IMR-90 (cell line): ENCODE measurements around the gene ZNF423. TPM values are rescaled to one million over a fixed set of nuclear protein-coding genes. Genes with fewer than 3 reads are reported as not detected.

Experiments
- ATAC-seq: fragments of 200-7000 bp; cut with Tn5 transposase; 2 replicates; pipeline ENCODE4 v1.9.1; 2020; ENCODE audit warnings: low read depth, mild to moderate bottlenecking, moderate library complexity
- BruUV-seq: library from RNA; stranded (reverse); fragments of 400-500 nt; replicated peaks from 2 replicates; lab custom pipeline; 2021; lab: Mats Ljungman, UMichigan
- CTCF ChIA-PET: fragments of 300-600 bp; formaldehyde crosslinking; extraction: SDS; loops from one replicate; lab custom pipeline; 2021; ENCODE audit warnings: antibody characterized with exemption; lab: Yijun Ruan, JAX
- POLR2A ChIA-PET: fragments of 300-600 bp; sonication (Branson Sonifier 250); formaldehyde crosslinking; loops from one replicate; lab custom pipeline; 2022; ENCODE audit warnings: antibody characterized with exemption; ENCODE audit not compliant: unreplicated experiment; lab: Charles Lee
- DNase-seq: peaks from one replicate; pipeline ENCODE4 v3.0.0; 2013
- H2AFZ ChIP-seq: replicated peaks from 2 replicates; pipeline ENCODE3; 2013; ENCODE audit warnings: low read length, mild to moderate bottlenecking; ENCODE audit not compliant: poor library complexity
- H2AK5ac ChIP-seq: 2 replicates; pipeline ENCODE4 v1.6.1; 2013; ENCODE audit warnings: low read depth, low read length, inconsistent platforms
- H2AK9ac ChIP-seq: replicated peaks from 2 replicates; pipeline ENCODE3; 2013; ENCODE audit warnings: mild to moderate bottlenecking, low read depth, low read length, moderate library complexity; ENCODE audit not compliant: poor library complexity
- H2BK120ac ChIP-seq: 2 replicates; pipeline ENCODE4 v1.6.1; 2013; ENCODE audit warnings: low read depth, low read length, inconsistent platforms
- H2BK15ac ChIP-seq: 3 replicates; pipeline ENCODE4 v1.6.1; 2013; ENCODE audit warnings: low read depth, low read length, inconsistent platforms
- H2BK20ac ChIP-seq: 2 replicates; pipeline ENCODE4 v1.6.1; 2013; ENCODE audit warnings: low read depth, mild to moderate bottlenecking, inconsistent platforms, low read length, moderate library complexity
- H2BK5ac ChIP-seq: 2 replicates; pipeline ENCODE4 v1.6.1; 2013; ENCODE audit warnings: mild to moderate bottlenecking, low read depth, low read length, inconsistent platforms; ENCODE audit not compliant: poor library complexity, severe bottlenecking
- H3K14ac ChIP-seq: replicated peaks from 2 replicates; pipeline ENCODE4 v1.6.1; 2013; ENCODE audit warnings: low read depth, low read length, inconsistent platforms
- H3K18ac ChIP-seq: 2 replicates; pipeline ENCODE4 v1.6.1; 2013; ENCODE audit warnings: low read depth, low read length, control low read depth
- H3K23ac ChIP-seq: 2 replicates; pipeline ENCODE4 v1.6.1; 2013; ENCODE audit warnings: low read depth, low read length, inconsistent platforms
- H3K27ac ChIP-seq: 2 replicates; pipeline ENCODE4 v1.5.1; 2013; ENCODE audit warnings: mild to moderate bottlenecking, control low read depth, low read length; ENCODE audit not compliant: insufficient read depth
- H3K27me3 ChIP-seq: 2 replicates; pipeline ENCODE4 v1.6.1; 2013; ENCODE audit warnings: low read length; ENCODE audit not compliant: control insufficient read depth, insufficient read depth
- H3K36me3 ChIP-seq: 2 replicates; pipeline ENCODE4 v1.6.1; 2013; ENCODE audit warnings: low read length, mixed read lengths; ENCODE audit not compliant: control insufficient read depth, insufficient read depth
- H3K4ac ChIP-seq: 2 replicates; pipeline ENCODE4 v1.6.1; 2013; ENCODE audit warnings: low read depth, low read length, inconsistent platforms
- H3K4me1 ChIP-seq: 2 replicates; pipeline ENCODE4 v1.6.1; 2013; ENCODE audit warnings: low read length, mixed read lengths; ENCODE audit not compliant: control insufficient read depth, insufficient read depth
- H3K4me2 ChIP-seq: 2 replicates; pipeline ENCODE4 v1.6.1; 2013; ENCODE audit warnings: low read depth, mild to moderate bottlenecking, control low read depth, low read length, moderate library complexity
- H3K4me3 ChIP-seq: 2 replicates; pipeline ENCODE4 v1.5.1; 2013; ENCODE audit warnings: low read depth, mild to moderate bottlenecking, control low read depth, low read length, moderate library complexity; ENCODE audit not compliant: insufficient read depth
- H3K56ac ChIP-seq: 2 replicates; pipeline ENCODE4 v1.6.1; 2013; ENCODE audit warnings: low read length, inconsistent platforms; ENCODE audit not compliant: insufficient read depth; ENCODE audit errors: extremely low read depth
- H3K79me1 ChIP-seq, 2 experiments: 2 replicates each; pipeline ENCODE4 v1.6.1; 2013; ENCODE audit warnings: low read length in 2 of 2, inconsistent platforms in 1 of 2, low read depth in 1 of 2
- H3K9ac ChIP-seq: 2 replicates; pipeline ENCODE4 v1.6.1; 2013; ENCODE audit warnings: low read depth, low read length, control low read depth
- H3K9me1 ChIP-seq: 2 replicates; pipeline ENCODE4 v1.6.1; 2013; ENCODE audit warnings: low read length, inconsistent platforms; ENCODE audit not compliant: insufficient read depth
- H3K9me3 ChIP-seq: 2 replicates; pipeline ENCODE4 v1.6.1; 2013; ENCODE audit warnings: low read length; ENCODE audit not compliant: control insufficient read depth, insufficient read depth
- H4K20me1 ChIP-seq: 2 replicates; pipeline ENCODE4 v1.6.1; 2013; ENCODE audit warnings: low read length, inconsistent platforms; ENCODE audit not compliant: insufficient read depth
- H4K5ac ChIP-seq: 2 replicates; pipeline ENCODE4 v1.6.1; 2013; ENCODE audit warnings: mild to moderate bottlenecking, low read depth, low read length, control low read depth
- H4K8ac ChIP-seq, 2 experiments: 2 replicates each; pipeline ENCODE4 v1.6.1; 2013; ENCODE audit warnings: low read depth in 2 of 2, low read length in 2 of 2, control low read depth in 1 of 2, inconsistent platforms in 1 of 2
- H4K91ac ChIP-seq: 2 replicates; pipeline ENCODE4 v1.6.1; 2013; ENCODE audit warnings: low read depth, low read length, inconsistent platforms; ENCODE audit not compliant: insufficient read depth
- CEBPB ChIP-seq: IDR thresholded peaks from 2 replicates; pipeline ENCODE4 v1.6.1; 2012; ENCODE audit warnings: low read depth, low read length, improper control_type of control experiment
- ELK1 ChIP-seq: fragments of 150-350 bp; IDR thresholded peaks from 2 replicates; pipeline ENCODE4 v1.6.1; 2016; ENCODE audit warnings: low read depth, mild to moderate bottlenecking, low read length, moderate library complexity, borderline replicate concordance
- FOS ChIP-seq: fragments of 150-350 bp; IDR thresholded peaks from 2 replicates; pipeline ENCODE4 v1.6.1; 2016; ENCODE audit warnings: low read depth, low read length
- MAFK ChIP-seq: IDR thresholded peaks from 2 replicates; pipeline ENCODE4 v1.6.1; 2012; ENCODE audit warnings: low read depth, low read length, improper control_type of control experiment
- NFE2L2 ChIP-seq: fragments of 150-350 bp; IDR thresholded peaks from 2 replicates; pipeline ENCODE4 v1.6.1; 2016; ENCODE audit warnings: low read depth, mild to moderate bottlenecking, low read length
- POLR2A ChIP-seq: IDR thresholded peaks from 2 replicates; pipeline ENCODE4 v1.6.1; 2012; ENCODE audit warnings: mild to moderate bottlenecking, low read depth, low read length
- RCOR1 ChIP-seq: IDR thresholded peaks from 2 replicates; pipeline ENCODE4 v1.6.1; 2012; ENCODE audit warnings: mild to moderate bottlenecking, low read length, improper control_type of control experiment; ENCODE audit not compliant: insufficient replicate concordance
- RFX5 ChIP-seq: IDR thresholded peaks from 2 replicates; pipeline ENCODE4 v1.8.0; 2012; ENCODE audit warnings: low read depth, mild to moderate bottlenecking, low read length, moderate library complexity
- SMC3 ChIP-seq: fragments of 150-350 bp; IDR thresholded peaks from 2 replicates; pipeline ENCODE4 v1.6.1; 2016; ENCODE audit warnings: low read depth, mild to moderate bottlenecking, antibody characterized with exemption, low read length, moderate library complexity
- WGBS, 2 experiments: methylation state at CpG; one replicate each; pipeline versions ENCODE4 v1.1.5 to v1.1.7; 2013; ENCODE audit warnings: missing lambda C conversion rate in 2 of 2; ENCODE audit not compliant: insufficient read length in 1 of 2; ENCODE audit errors: extremely low coverage in 2 of 2; 5-methylcytosine and 5-hydroxymethylcytosine counted together
- dilution Hi-C: fragments of 300-500 bp; cut with HindIII; formaldehyde crosslinking; loops from one replicate; pipeline ENCODE4 v1.14.3; 2018; ENCODE audit warnings: low sequenced_read_pairs; ENCODE audit not compliant: unreplicated experiment
- in situ Hi-C: fragments of 300-500 bp; cut with MboI; formaldehyde crosslinking; loops from 3 replicates; pipeline ENCODE4 v1.14.3; 2019; ENCODE audit warnings: low sequenced_read_pairs, inconsistent platforms, mixed read lengths
- intact Hi-C: fragments of 100-400 bp; cut with micrococcal nuclease; formaldehyde crosslinking; loops from 2 replicates; pipeline ENCODE4 v1.10.0; 2022
- polyA plus RNA-seq, 3 experiments: library from polyadenylated mRNA; depleted of rRNA; stranded (reverse); fragments of >200 nt; gene quantifications; 2 replicates each; pipeline ENCODE4 v1.2.3, GENCODE V29; 2012; ENCODE audit warnings: low replicate concordance in 1 of 3
- total RNA-seq: library from RNA; depleted of rRNA; stranded (reverse); fragments of >200 nt; gene quantifications from 2 replicates; pipeline ENCODE4 v1.2.3, GENCODE V29; 2012
- TF ChIP-seq, protein P1 (sequence below): fragments of 150-350 bp; IDR thresholded peaks from 2 replicates; pipeline ENCODE4 v1.6.1; 2017; ENCODE audit warnings: mild to moderate bottlenecking, antibody characterized with exemption, low read length, low read depth

Gene ZNF423
- total and polyA plus RNA-seq, 2 of the 4 experiments (the other 2 are of a cell fraction) = under 0.01 to 0.10 TPM

GRCh38 chr16:49545741-49546448, 310.0 kb downstream of the ZNF423 start:
- CTCF ChIA-PET = interaction anchor here (1.2 kb wide), 1 partner anchor 11 kb away, joined by 3 read pairs; no protein-coding TSS in a partner anchor
- Histone ChIP-seq H2BK20ac (no peak overlapping the region), H3K56ac (no peak overlapping the region), H3K14ac (no peak overlapping the region), H3K27ac (no peak overlapping the region), H3K9ac (no peak overlapping the region), H3K36me3 (no peaks in the 10 kb centered on the region), H3K23ac (no peak overlapping the region), H2BK15ac (no peak overlapping the region), H4K5ac (no peak overlapping the region), H2AFZ (no peak overlapping the region), H3K9me1 (no peaks in the 10 kb centered on the region), H4K91ac (no peak overlapping the region), H4K20me1 (no peaks in the 10 kb centered on the region), H3K4me2 (no peak overlapping the region), H3K27me3 (peaks cover 6% of the 10 kb centered on the region), H3K4ac (no peak overlapping the region), H4K8ac (no peak overlapping the region), H2BK5ac (no peak overlapping the region), H3K79me1 (no peaks in the 10 kb centered on the region), H2BK120ac (no peak overlapping the region), H2AK9ac (no peak overlapping the region), H3K18ac (no peak overlapping the region), H3K4me1 (no peaks in the 10 kb centered on the region), H2AK5ac (no peak overlapping the region), H3K4me3 (no peak overlapping the region), H3K9me3 (no peaks in the 10 kb centered on the region)
- in situ Hi-C loops = no loop called here
- ATAC-seq (no peak), DNase-seq (no peak)
- dilution Hi-C loops = no loop called here
- BruUV-seq = no TSS peak
- TF ChIP-seq ELK1 = no peak
- no peak for TF ChIP-seq RCOR1
- TF ChIP-seq RFX5 = no peak
- TF ChIP-seq NFE2L2 = no peak
- no peak for TF ChIP-seq MAFK
- TF ChIP-seq SMC3 = no peak
- TF ChIP-seq, protein P1, sequence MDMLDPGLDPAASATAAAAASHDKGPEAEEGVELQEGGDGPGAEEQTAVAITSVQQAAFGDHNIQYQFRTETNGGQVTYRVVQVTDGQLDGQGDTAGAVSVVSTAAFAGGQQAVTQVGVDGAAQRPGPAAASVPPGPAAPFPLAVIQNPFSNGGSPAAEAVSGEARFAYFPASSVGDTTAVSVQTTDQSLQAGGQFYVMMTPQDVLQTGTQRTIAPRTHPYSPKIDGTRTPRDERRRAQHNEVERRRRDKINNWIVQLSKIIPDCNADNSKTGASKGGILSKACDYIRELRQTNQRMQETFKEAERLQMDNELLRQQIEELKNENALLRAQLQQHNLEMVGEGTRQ = no peak
- no peak for TF ChIP-seq POLR2A
- TF ChIP-seq FOS = no peak
- TF ChIP-seq CEBPB = no peak
- 14% methylated on average over 2 of the region's 6 CpGs; no CpG with 5 or more reads in 1 of the 2 experiments for WGBS, 2 experiments
- POLR2A ChIA-PET = no interaction called here
- intact Hi-C loops = no loop called here
